Breast epithelium (tissue), 4 donors: ENCODE data around the gene MGST1. TPM values are rescaled to one million over a fixed set of nuclear protein-coding genes. Genes with fewer than 3 reads are reported as not detected.

Source experiments
- DNase-seq, 2 donors: peaks; one replicate each; pipeline ENCODE4 v3.0.0-alpha.2; 2019; ENCODE audit warnings: low spot score in 2 of 2
- H3K27ac ChIP-seq, 2 donors: fragments of 200-600 bp; sonication (generic) in 1 of 2; one replicate each; pipeline ENCODE4 v1.5.1; 2016 to 2019; ENCODE audit warnings: mild to moderate bottlenecking in 1 of 2
- H3K27me3 ChIP-seq, 2 donors: fragments of 200-600 bp; sonication (generic) in 1 of 2; one replicate each; pipeline versions ENCODE4 v1.5.1 to v1.6.0; 2017 to 2019; ENCODE audit warnings: control low read depth in 1 of 2, mild to moderate bottlenecking in 1 of 2
- H3K36me3 ChIP-seq: fragments of 200-600 bp; one replicate; pipeline ENCODE4 v1.5.1; 2019
- H3K4me1 ChIP-seq, 2 donors: fragments of 200-600 bp; sonication (generic); one replicate each; pipeline ENCODE4 v1.5.1; 2016 to 2019; ENCODE audit warnings: control low read depth in 1 of 2
- H3K4me3 ChIP-seq, 3 donors: fragments of 200-600 bp; sonication (generic); 1 replicate in 2 of 3; 2 replicates in 1 of 3; pipeline ENCODE4 v1.5.1; 2016 to 2019; ENCODE audit warnings: mild to moderate bottlenecking in 3 of 3, moderate library complexity in 2 of 3
- H3K9me3 ChIP-seq, 2 donors: fragments of 200-600 bp; sonication (generic) in 1 of 2; one replicate each; pipeline ENCODE4 v1.5.1; 2016 to 2019; ENCODE audit warnings: control low read depth in 1 of 2
- POLR2A ChIP-seq: fragments of 450-650 bp; IDR thresholded peaks from one replicate; pipeline ENCODE4 v1.6.1; 2016; ENCODE audit warnings: antibody characterized with exemption, mild to moderate bottlenecking, moderate library complexity
- POLR2AphosphoS5 ChIP-seq, 3 donors: sonication (generic); formaldehyde crosslinking; IDR thresholded peaks; one replicate each; pipeline ENCODE4 v1.6.1; 2017; ENCODE audit warnings: antibody characterized with exemption in 3 of 3
- intact Hi-C: fragments of 100-400 bp; cut with DNase I; formaldehyde crosslinking; loops from one replicate; pipeline ENCODE4 v1.15.1; 2023; ENCODE audit warnings: low total_unique reads
- total RNA-seq, 3 donors: library from RNA; depleted of rRNA; stranded (reverse); fragments of >200 nt; gene quantifications; one replicate each; pipeline ENCODE4 v1.1.0, GENCODE V29; 2016
- TF ChIP-seq, protein P1 (sequence below), 3 donors: fragments of 450-650 bp; IDR thresholded peaks; one replicate each; pipeline ENCODE4 v1.5.1; 2016 to 2017; ENCODE audit warnings: antibody characterized with exemption in 3 of 3, mild to moderate bottlenecking in 3 of 3, moderate library complexity in 3 of 3

The MGST1 gene
- total RNA-seq, 3 donors from 2014 or later = 301 to 702 (median 310) TPM

DNA sequence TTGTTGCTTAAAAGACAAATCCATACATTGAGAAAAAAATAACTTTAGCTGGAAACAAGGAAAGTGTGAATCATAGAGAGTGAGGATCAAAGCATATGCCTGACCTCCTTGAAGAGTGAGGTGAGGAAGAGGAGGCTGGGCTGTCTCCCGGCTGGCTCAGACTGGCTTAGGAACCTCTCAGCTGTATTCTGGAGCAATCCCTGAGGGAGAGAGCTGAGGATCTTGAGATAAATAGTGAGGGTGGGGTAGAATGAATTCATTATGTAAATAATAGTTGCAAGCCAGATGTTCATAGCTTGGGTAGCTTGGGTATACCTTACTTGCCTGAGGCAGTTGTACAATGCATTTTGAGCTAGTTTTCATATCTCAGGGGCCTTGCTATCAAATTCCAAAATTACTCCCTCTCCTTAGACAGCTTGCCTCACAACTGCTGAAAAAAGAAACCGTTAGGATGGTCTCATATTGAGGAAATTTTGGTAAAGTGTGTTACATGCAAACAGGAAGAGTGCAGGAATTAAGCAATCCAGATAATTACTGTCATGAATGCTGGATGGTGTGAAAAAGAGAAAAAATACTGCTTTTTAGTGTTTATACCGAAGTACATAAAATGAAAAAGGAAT is 39.5 kb upstream of the MGST1 start:
- Histone ChIP-seq H3K27ac (no peak overlapping the region), H3K4me1 (no peaks in the 10 kb centered on the region), H3K4me3 (no peak overlapping the region), H3K27me3 (no peaks in the 10 kb centered on the region), H3K36me3 (no peaks in the 10 kb centered on the region), H3K9me3 (no peaks in the 10 kb centered on the region)
- no peak for DNase-seq
- intact Hi-C loops = no loop called here
- TF ChIP-seq POLR2A (no peak), POLR2AphosphoS5 (IDR thresholded peaks at IDR 0.05) (no peak)
- TF ChIP-seq, protein P1, sequence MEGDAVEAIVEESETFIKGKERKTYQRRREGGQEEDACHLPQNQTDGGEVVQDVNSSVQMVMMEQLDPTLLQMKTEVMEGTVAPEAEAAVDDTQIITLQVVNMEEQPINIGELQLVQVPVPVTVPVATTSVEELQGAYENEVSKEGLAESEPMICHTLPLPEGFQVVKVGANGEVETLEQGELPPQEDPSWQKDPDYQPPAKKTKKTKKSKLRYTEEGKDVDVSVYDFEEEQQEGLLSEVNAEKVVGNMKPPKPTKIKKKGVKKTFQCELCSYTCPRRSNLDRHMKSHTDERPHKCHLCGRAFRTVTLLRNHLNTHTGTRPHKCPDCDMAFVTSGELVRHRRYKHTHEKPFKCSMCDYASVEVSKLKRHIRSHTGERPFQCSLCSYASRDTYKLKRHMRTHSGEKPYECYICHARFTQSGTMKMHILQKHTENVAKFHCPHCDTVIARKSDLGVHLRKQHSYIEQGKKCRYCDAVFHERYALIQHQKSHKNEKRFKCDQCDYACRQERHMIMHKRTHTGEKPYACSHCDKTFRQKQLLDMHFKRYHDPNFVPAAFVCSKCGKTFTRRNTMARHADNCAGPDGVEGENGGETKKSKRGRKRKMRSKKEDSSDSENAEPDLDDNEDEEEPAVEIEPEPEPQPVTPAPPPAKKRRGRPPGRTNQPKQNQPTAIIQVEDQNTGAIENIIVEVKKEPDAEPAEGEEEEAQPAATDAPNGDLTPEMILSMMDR (IDR thresholded peaks at IDR 0.05) = no peak

DNA sequence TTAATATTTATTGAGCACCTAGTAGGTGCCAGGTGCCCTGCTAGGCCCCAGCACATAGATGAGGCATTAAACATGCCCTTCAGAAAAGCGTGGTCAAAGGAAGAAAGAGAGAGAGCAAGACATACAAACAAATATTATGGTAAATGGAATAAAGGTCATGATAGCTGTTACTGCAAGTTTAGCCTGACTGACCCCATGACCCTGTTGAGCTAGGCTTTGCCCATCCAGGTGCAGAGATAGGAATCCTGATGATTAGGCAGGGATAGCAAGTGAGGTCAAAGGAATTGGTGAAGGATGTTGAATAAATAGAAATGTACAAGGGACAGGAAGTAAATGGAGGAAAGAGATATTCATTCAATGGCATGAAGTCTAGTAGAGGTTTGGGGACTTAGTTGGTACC is 36.5 kb upstream of the MGST1 start:
- H3K4me1 ChIP-seq = no peaks in the 10 kb centered on the region
- no peaks in the 10 kb centered on the region for H3K9me3 ChIP-seq
- DNase-seq = no peak
- no peaks in the 10 kb centered on the region for H3K27me3 ChIP-seq
- no peak overlapping the region for H3K4me3 ChIP-seq
- H3K36me3 ChIP-seq = no peaks in the 10 kb centered on the region
- TF ChIP-seq POLR2AphosphoS5 (IDR thresholded peaks at IDR 0.05) = no peak
- TF ChIP-seq POLR2A = no peak
- TF ChIP-seq, protein P1 (IDR thresholded peaks at IDR 0.05) = no peak
- intact Hi-C loops = loop anchor here (10.0 kb wide), 1 partner anchor 1976 kb away; no protein-coding TSS in a partner anchor
- H3K27ac ChIP-seq = no peak overlapping the region

DNA sequence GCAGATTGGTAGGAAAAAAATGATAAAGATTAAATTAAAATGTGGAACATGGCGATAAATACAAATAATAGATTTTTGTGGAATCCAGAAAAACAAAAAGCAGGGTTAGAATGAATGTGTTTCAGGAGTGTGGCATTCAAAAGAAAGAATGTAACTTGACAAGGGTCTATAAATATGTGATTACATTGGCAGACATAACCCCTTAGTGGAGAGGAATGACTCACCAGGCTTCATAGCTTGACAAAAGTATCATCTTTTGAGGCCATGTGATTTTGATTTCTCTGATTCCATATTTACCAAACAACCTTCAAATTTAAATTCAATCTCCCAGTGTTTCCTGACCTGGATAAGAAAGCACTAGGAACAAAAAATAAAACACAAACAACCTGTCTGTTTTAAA is 24.4 kb upstream of the MGST1 start:
- peaks cover 0 to 3% of the 10 kb centered on the region in 2 donors for H3K9me3 ChIP-seq
- H3K27ac ChIP-seq = no peak overlapping the region
- no peaks in the 10 kb centered on the region for H3K36me3 ChIP-seq
- intact Hi-C loops = no loop called here
- TF ChIP-seq POLR2A (no peak), POLR2AphosphoS5 (IDR thresholded peaks at IDR 0.05) (no peak)
- TF ChIP-seq, protein P1 (IDR thresholded peaks at IDR 0.05) = no peak
- DNase-seq = no peak
- no peaks in the 10 kb centered on the region for H3K4me1 ChIP-seq
- H3K27me3 ChIP-seq = no peaks in the 10 kb centered on the region
- H3K4me3 ChIP-seq = no peak overlapping the region

DNA sequence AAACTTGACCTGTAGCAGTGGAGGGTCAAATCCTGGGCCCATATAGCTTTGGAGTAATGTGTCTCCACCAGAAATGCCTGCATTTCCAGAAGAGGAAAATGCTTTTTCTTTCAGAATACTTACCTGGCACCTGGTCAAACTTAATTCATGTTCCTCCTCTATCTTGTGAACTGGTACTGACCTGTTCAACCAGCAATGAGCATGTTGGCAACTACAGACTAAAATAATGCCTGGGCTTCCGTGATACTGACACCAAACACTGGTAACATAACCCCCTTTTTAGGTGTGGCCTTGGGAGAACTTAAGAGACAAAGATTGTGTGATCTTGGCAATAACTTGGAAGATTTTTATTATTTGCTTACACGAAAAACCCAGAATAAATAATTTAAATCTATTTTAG is 23.8 kb upstream of the MGST1 start:
- Histone ChIP-seq H3K36me3 (no peaks in the 10 kb centered on the region), H3K27me3 (no peaks in the 10 kb centered on the region), H3K27ac (no peak overlapping the region), H3K4me1 (no peaks in the 10 kb centered on the region), H3K4me3 (no peak overlapping the region), H3K9me3 (peaks cover 0 to 4% of the 10 kb centered on the region in 2 donors)
- TF ChIP-seq POLR2A = no peak
- no peak for TF ChIP-seq POLR2AphosphoS5 (IDR thresholded peaks at IDR 0.05)
- TF ChIP-seq, protein P1 (IDR thresholded peaks at IDR 0.05) = no peak
- no peak for DNase-seq
- intact Hi-C loops = no loop called here

DNA sequence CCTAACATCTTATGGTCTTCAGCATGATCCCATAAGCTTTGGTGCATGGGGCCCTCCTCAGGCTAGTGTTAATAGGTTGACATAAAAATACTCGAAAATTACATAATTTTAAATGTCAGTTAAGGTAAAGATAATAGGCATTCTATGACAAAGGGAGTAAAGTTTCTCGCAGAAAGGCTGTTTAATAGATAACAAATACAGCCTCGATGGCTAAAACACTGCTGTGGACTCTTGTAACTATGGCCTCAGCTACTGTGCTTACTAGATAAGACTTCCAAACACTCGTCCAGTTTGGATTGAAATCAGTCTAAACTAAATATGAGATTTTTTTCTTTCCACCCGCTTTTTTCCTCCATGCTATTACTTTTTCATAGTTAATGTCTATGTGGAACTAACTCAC is 23.2 kb upstream of the MGST1 start:
- H3K36me3 ChIP-seq = no peaks in the 10 kb centered on the region
- H3K9me3 ChIP-seq = peaks cover 0 to 4% of the 10 kb centered on the region in 2 donors
- no peak for DNase-seq
- intact Hi-C loops = no loop called here
- no peak overlapping the region for H3K4me3 ChIP-seq
- no peak for TF ChIP-seq POLR2AphosphoS5 (IDR thresholded peaks at IDR 0.05)
- TF ChIP-seq POLR2A = no peak
- TF ChIP-seq, protein P1 (IDR thresholded peaks at IDR 0.05) = no peak
- no peaks in the 10 kb centered on the region for H3K27me3 ChIP-seq
- no peak overlapping the region for H3K27ac ChIP-seq
- no peaks in the 10 kb centered on the region for H3K4me1 ChIP-seq
